ENCODE measurements around the gene MAJIN.
A peak's percentile ranks its signal among the peaks of the same experiment; 100 is the strongest.

The MAJIN gene

GRCh38 chr11:64894812-64895452, 77.0 kb downstream of the MAJIN start:
- TF ChIP-seq ZBTB7A (IDR thresholded peaks at IDR 0.05; ENCODE audit: low read depth) (no peak), REST (IDR thresholded peaks at IDR 0.05; ENCODE audit: low read depth) (no peak), YY1 (IDR thresholded peaks at IDR 0.05; ENCODE audit: low read depth) (no peak), RAD21 (IDR thresholded peaks at IDR 0.05; ENCODE audit: low read depth) (no peak), TEAD4 (IDR thresholded peaks at IDR 0.05) (no peak), FOXM1 (IDR thresholded peaks at IDR 0.05; ENCODE audit: borderline replicate concordance, low read depth) (no peak), EGR1 (IDR thresholded peaks at IDR 0.05) (no peak), NFIC (IDR thresholded peaks at IDR 0.05) (no peak), CEBPB (IDR thresholded peaks at IDR 0.05) (no peak), EP300 (IDR thresholded peaks at IDR 0.05; ENCODE audit: borderline replicate concordance) (no peak), CREB1 (IDR thresholded peaks at IDR 0.05; ENCODE audit: low read depth) (no peak), USF1 (IDR thresholded peaks at IDR 0.05) (no peak), TAF1 (IDR thresholded peaks at IDR 0.05; ENCODE audit: low read depth) (no peak)
- TF ChIP-seq, protein P1, sequence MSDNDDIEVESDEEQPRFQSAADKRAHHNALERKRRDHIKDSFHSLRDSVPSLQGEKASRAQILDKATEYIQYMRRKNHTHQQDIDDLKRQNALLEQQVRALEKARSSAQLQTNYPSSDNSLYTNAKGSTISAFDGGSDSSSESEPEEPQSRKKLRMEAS (IDR thresholded peaks at IDR 0.05): no peak

- no peak for TF ChIP-seq FOXM1 (IDR thresholded peaks at IDR 0.05; ENCODE audit: borderline replicate concordance, low read depth)
- TF ChIP-seq NFIC (IDR thresholded peaks at IDR 0.05): no peak
- peak; percentile 82 for TF ChIP-seq RAD21 (IDR thresholded peaks at IDR 0.05; ENCODE audit: low read depth)
- peak; percentile 40; the same call in 1 of the 2 replicates for TF ChIP-seq ZBTB7A (IDR thresholded peaks at IDR 0.05; ENCODE audit: low read depth)
Measured at GRCh38 chr11:64894070-64894811, 77.7 kb downstream of the MAJIN start.

DNA sequence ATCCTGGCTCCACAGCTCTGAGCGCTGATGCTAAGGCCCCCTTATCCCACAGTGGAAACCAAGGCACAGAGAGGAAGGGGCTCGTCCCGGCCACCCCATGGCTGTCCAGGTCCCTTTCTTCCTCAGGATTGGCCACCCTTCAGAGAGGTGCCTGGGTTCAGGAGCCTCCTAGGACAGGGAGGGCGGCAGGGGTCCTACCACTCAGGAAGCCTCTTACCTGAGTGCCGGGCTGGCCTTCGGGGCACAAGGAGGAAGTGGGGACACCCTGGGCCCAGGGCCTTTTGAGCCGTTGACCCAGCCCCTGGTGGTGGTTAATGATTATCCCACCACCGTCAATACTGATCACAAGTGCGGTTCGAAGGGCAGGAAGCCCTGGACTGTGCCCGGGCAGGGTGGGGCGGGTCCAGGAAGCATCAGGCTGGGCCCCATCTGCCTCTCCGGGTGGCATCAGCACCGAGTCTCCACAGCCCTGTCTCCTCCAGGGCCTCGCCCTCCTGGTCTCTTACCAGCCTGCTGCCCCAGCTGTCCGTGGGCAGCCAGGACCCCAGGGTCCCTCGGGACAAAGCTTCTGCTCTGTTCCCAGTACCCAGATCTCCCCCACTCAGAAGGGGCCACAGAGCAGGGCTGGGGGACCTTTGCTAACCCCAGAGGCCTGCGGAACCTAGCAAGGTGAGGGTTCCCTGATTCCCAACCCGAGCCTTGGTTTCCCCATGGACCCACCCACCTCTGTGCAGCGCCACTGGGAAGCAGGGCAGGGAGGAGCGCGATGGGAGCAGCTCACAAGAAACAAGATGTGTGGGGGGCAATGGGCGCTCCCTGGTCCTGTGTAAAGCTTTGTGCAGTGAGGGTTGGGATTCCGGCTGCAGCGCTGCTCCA, 78.5 kb downstream of the MAJIN start:
- TF ChIP-seq REST (IDR thresholded peaks at IDR 0.05; ENCODE audit: low read depth) (no peak), CREB1 (IDR thresholded peaks at IDR 0.05; ENCODE audit: low read depth) (no peak), TEAD4 (IDR thresholded peaks at IDR 0.05) (no peak), EP300 (IDR thresholded peaks at IDR 0.05; ENCODE audit: borderline replicate concordance) (no peak), CEBPB (IDR thresholded peaks at IDR 0.05) (no peak)

- TF ChIP-seq TAF1 (IDR thresholded peaks at IDR 0.05; ENCODE audit: low read depth): no peak
- no peak for TF ChIP-seq EP300 (IDR thresholded peaks at IDR 0.05; ENCODE audit: borderline replicate concordance)
- TF ChIP-seq, protein P1 (IDR thresholded peaks at IDR 0.05): no peak
- TF ChIP-seq CEBPB (IDR thresholded peaks at IDR 0.05): no peak
- TF ChIP-seq YY1 (IDR thresholded peaks at IDR 0.05; ENCODE audit: low read depth): no peak
- no peak for TF ChIP-seq FOXM1 (IDR thresholded peaks at IDR 0.05; ENCODE audit: borderline replicate concordance, low read depth)
- no peak for TF ChIP-seq TCF12 (IDR thresholded peaks at IDR 0.05; ENCODE audit: low read depth)
- TF ChIP-seq EGR1 (IDR thresholded peaks at IDR 0.05): no peak
- TF ChIP-seq CREB1 (IDR thresholded peaks at IDR 0.05; ENCODE audit: low read depth): no peak
- no peak for TF ChIP-seq RAD21 (IDR thresholded peaks at IDR 0.05; ENCODE audit: low read depth)
- TF ChIP-seq USF1 (IDR thresholded peaks at IDR 0.05): no peak
- no peak for TF ChIP-seq REST (IDR thresholded peaks at IDR 0.05; ENCODE audit: low read depth)
- no peak for TF ChIP-seq ZBTB7A (IDR thresholded peaks at IDR 0.05; ENCODE audit: low read depth)
- TF ChIP-seq TEAD4 (IDR thresholded peaks at IDR 0.05): no peak
- TF ChIP-seq NFIC (IDR thresholded peaks at IDR 0.05): no peak
Measured at GRCh38 chr11:64892838-64893193, 79.1 kb downstream of the MAJIN start.

All from Ishikawa (cell line).